Inflammatory macrophage treated with lipopolysaccharide for 1 hour (primary cell): Measurements from ENCODE around the gene NME1.

Source experiments
- DNase-seq, 2 donors: peaks; one replicate each; pipeline ENCODE4 v3.0.0-alpha.2; 2020 to 2022

The NME1 gene

GRCh38 chr17:51197754-51198153, 44.4 kb downstream of the NME1 start:
- no peak for DNase-seq

- no peak for DNase-seq
Observed at GRCh38 chr17:51200295-51200694, 46.9 kb downstream of the NME1 start.

- no peak for DNase-seq
Observed at GRCh38 chr17:51200846-51201245, 47.5 kb downstream of the NME1 start.

GRCh38 chr17:51203838-51204237, 50.5 kb downstream of the NME1 start:
- DNase-seq, result no peak
